Raji (cell line): ENCODE measurements around the gene RAB18.

ENCODE experiments used
- POLR2A ChIP-seq: IDR thresholded peaks from 2 replicates; pipeline ENCODE4 v1.6.1; 2011; ENCODE audit warnings: low read depth, low read length, control low read depth; ENCODE audit not compliant: insufficient read depth

The RAB18 gene

DNA sequence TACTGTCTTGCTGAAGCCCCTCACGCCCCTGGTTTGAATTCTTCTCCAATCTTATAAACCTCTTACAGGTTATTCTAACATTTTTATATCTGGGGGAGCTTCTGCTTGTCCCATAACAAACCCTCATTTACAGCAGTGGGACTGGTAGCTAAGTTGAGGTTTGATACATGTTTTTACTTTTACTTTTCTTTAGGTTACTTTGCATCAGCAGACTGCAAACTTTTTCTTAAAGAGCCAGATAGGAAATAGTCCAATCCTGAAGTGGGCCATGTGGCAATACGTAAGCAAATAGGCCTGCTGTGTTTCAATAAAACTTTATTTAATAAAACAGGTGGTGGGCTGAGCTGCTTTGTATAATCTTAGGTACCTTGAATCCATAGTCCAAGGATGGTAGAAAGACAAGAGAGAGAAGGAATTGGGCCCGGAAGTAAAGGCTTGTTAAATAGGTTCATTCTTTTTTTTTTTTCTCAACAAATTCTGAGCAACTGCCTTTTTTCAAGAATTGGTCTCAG is 27.3 kb downstream of the RAB18 start:
- no peak for TF ChIP-seq POLR2A

DNA sequence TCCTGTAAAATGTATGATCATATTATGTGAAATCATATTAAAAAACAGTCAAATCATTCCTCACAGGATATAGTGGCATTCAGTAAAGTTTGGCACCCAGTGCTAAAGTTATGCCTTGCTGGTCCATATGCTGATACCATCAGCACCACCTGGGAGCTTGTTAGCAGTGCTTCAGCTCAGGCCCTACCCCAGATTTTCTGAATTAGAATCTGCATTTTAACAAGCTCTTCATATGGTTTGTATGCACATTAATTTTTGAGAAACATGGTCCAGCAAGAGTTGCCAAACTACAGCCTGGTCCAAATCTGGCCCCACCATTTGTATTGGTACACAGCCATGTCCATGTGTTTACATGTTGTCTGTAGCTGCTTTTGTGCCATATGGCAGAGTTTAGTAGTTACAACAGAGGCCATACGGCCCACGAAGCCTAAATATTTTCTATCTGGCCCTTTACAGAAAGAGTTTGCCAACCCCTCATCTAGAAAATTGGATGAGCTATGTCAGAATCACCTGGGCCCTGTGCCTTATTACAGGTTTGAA is 30.1 kb downstream of the RAB18 start:
- TF ChIP-seq POLR2A = no peak

DNA sequence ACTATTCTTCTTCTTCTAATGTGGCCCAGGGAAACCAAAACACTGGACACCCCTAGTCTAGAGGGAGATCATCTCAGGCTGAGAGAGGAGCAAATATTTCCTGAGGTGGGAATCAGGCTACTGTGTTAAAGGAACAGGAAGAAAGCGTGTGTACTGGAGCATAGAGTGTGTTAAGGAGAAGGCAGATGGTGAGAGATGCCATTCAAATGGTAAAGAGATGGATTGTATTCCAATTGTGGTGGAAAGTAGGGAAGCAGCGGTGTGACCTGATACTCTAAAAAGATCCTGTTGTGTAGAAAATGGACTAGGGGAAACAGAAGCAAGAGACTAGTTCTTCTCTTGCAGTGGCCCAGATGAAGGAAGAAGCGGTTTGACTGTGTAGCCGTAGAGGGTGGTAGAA is 31.2 kb downstream of the RAB18 start:
- TF ChIP-seq POLR2A = no peak

DNA sequence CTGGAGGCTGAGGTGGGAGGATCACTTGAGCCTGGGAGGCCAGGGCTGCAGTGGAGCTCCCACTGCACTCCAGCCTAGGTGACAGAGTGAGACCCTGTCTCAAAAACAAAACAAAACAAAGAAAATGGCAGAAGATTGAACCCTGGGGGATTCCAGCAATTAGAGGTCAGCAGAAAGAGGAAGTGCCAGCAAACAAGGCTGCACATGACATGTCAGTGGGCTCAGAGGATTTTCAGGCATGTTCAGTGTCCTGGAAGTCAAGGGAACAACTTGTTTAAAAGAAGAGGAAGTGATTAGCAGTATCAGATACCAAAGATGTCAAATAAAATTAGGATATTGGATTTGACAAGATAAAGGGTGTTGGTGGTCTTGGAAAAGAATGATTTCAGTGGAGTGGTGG is 32.3 kb downstream of the RAB18 start:
- TF ChIP-seq POLR2A = no peak

DNA sequence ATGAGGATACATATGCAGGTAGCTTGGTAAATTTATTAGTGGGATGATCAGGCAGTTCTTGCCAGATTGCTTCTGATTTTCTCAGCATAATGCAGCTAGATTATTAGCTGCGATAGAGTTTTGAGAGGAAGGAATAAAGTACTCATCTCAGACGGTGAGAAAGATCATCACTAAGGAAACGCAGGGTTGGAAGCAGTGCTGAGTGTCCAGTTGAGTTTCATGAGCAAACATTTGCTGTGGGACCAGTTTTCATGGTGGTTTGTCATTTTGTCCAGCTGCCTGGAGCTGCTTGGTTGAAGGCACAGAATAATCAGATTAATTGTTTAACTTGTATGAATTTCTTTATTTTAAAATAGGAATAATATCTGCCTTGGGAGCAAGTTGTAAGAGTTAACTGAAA is 33.1 kb downstream of the RAB18 start:
- TF ChIP-seq POLR2A = no peak

DNA sequence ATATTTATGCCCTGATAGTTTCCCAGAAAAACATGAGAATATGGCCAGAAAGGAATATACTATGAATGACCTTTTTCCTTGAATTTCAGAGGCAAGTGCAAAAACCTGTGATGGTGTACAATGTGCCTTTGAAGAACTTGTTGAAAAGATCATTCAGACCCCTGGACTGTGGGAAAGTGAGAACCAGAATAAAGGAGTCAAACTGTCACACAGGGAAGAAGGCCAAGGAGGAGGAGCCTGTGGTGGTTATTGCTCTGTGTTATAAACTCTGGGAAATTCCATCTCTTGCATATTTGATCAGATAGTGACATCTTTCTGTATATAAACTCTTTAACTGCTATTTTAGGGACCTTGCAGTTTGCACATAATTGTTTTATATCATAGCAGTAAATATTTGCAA is 33.7 kb downstream of the RAB18 start:
- no peak for TF ChIP-seq POLR2A

DNA sequence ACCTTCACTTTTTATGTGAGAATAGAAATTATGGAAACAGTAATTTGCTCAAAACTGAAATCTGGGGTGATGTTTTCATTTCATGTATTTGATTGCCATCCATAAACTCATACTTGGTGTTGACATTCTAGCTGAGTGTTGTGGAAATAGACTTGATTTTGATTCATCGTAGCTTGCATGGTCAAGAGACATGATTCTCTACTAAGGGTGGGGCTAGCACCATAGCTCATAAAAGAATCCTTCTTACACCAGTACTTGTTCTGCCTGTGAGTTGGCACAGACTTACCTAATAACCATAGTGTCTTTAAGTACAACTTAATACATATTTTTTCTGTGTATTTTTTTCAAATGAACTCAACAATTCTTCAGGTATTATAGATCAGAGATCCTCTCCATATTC is 36.6 kb downstream of the RAB18 start:
- no peak for TF ChIP-seq POLR2A

DNA sequence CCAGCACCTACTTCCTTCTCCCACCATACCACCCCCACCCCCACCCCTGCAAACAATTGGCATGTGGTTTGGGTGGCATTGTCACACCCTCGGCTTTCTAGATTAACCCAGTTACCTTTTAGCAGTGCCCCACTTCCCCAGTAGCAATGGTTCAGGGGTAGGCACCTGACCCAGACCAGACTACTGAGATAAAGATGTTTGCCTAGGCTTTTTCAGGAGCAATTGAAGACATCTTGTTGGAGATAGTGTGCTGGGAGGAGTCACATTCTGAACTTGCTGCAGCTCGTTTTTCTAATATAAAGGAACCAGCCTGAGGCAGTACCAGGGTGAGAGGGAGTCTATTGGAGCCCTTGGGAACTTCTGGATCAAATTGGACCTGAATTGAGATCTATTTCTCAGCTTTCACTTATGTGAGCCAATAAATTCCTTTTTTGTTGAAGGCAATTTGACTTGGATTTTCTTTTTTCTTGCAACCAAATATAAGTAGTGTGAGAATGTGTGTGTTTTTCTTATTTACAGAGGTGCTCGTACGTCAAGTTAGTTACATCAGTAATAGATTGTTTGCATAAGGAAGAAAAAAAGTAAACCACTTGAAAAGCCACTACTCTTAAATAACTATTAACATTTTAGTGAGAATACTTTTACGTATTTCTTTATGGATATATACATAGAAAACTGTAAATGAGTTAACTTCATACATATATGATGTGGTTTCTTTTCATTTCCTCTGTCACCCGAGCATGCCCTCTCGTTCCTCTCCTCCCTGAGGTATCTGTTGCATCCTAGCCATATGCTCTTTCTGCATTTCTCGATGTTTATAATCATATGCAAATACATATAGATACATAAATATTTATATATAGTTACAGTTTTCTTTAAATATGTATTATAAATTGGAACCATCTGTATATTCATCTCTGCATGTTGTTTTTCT is 38.0 kb downstream of the RAB18 start:
- no peak for TF ChIP-seq POLR2A

DNA sequence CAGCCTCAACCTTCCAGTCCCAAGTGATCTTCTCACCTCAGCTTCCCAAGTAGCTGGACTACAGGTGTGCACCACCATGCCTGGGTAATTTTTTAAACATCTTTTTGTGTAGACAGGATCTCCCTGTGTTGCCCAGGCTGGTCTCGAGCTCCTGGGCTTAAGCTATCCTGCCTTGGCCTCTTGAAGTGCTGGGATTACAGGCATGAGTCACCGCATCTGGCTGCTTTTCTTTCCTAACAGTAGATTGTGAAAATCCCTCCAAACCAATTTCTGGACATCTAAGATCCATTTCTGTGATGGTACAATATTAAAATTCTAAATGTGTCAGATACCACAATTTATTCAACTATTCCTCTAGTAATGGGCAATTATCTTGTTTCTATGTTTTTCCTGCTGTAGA is 38.7 kb downstream of the RAB18 start:
- no peak for TF ChIP-seq POLR2A

DNA sequence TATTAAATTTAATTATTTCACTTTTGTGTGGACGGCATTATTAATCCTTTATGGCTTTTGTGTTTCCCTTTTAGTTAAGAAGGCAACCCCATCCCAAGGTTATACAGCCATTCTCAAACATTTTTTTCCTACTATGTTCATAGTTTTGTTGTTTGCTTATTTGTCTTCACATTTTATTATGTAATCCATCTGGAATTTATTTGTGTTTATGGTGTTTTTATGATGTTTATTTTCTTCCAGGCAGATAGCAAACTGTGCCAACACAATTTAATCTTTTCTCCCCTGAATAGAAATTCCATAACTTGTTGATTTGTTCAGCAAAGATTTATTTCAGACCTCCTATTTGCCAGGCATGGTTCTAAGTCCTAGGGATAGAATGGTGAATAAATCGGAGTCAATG is 42.9 kb downstream of the RAB18 start:
- TF ChIP-seq POLR2A = no peak

DNA sequence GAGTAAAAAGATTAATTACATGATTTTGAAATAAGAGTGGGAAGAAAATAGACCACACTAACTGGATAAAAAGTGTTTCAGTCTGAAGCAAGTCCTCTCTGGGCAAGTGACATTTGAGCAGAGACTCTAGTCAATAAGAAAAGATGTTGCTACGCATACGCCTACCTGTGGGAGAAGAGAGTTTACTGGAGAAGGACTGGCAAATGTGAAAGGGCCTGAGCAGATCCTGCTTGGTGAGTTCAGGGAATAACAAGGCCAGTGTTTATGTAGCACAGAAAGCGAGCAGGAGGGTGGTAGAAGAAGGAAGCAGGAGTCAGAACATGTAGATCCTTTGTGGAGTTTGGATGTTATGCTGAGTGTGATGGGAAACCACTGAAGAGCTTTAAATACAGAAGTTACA is 43.4 kb downstream of the RAB18 start:
- no peak for TF ChIP-seq POLR2A

DNA sequence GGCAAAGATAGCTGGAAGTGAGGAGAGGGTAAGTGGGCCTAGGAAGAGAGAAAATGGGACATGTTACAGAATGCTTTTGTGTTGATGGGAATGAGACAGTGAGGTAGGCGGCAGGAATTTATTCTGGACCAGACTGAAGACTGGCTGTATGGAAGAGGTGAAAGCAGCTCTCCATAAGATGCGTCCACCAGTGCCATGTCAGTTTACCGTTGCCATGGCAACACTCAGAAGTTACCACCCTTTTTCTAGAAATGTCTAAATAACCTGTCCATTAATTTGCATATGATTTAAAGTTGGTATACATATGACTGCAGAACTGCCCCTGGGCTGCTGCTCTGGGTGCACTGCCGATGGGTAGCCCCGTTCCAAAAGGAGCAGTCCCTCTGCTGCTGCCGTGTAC is 46.7 kb downstream of the RAB18 start:
- no peak for TF ChIP-seq POLR2A

DNA sequence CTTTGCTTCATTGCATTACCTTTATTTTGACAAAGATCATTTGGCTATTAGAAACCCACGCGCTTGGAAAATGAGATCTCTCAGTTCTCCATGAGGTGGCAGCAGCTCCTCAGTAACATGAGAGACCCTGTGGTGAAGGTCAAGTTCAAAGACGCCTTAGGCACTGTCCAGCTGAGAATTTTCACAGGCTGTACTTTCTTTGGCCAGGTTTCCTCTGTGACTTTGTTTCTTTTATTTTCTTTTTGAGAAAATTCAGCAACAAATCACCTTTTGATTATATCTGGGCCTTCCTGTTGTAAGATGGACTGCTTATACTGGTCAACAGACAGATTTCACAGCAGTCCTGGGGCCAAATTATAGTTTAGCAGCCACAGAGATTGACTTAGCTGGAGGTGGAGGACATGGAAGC is 54.5 kb downstream of the RAB18 start:
- TF ChIP-seq POLR2A = no peak

DNA sequence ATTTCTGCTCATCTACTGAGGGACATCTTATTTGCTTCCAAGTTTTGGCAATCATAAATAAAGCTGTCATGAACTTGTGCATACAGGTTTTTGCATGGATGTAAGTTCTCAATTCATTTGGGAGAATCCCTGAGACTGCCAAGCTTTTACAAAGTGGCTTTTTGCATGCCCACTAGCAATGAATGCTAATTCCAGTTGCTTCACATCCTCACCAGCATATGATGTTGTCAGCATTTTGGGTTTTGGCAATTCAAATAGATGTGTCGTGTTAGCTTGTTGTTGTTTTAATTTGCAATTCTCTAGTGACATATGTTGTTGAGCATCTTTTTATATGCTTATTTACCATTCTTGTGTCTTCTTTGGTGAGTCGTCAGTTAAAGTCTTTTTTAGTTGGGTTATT is 57.2 kb downstream of the RAB18 start:
- no peak for TF ChIP-seq POLR2A

DNA sequence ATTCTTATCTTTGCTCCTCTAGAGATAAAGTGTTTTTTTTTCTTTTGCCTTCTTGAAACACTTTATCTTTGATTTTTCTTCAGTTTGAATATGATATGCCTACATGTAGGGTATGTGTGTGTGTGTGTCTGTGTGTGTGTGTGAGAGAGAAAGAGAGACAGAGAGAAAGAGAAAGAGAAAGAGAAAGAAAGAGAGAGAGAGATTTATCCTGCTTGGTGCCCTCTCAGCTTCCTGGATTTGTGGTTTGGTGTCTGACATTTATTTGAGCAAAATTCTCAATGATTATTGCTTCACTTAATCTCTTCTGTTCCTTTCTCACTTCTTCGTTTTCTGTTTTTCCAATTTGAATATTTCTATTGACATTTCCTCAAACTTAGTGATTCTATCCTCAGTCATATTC is 60.3 kb downstream of the RAB18 start:
- TF ChIP-seq POLR2A = no peak

DNA sequence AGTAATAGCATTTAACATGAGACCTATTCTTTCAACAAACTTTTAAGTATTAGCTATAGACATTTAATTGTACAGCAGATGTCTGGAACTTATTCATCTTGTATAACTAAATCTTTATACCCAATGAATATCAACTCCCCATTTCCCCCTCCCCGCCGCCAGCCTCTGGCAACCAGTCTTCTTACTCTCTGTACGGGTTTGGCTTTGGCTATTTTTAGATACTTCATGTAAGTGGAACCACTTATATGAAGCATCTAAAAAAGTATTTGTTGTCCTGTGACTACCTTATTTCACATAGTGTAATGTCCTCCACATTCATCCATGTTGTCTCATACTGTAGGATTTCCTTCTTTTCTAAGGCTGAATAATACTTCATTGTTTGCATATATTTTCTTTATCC is 60.8 kb downstream of the RAB18 start:
- TF ChIP-seq POLR2A = no peak
